Measurements from ENCODE around the gene LCE1E.

LCE1E gene

DNA sequence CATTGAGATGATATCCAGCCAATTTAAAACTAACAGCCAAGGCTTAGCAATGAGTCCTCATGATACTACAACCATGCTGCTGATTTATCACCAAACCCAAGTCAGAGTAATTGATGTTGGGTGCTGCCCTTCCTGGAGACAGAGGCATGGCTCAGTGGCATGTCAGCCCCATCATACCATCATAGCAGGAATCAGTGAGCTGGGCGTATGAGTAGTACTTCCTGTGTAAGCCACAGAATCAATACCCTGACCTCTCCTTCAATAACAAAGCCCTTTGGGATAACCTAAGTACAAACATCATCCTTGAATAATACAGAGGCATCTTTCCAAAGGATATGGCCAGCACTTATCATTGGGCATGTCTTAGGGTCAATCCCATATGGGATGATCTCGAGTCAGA is 3.0 kb upstream of the LCE1E start:
- no peak for DNase-seq (ENCODE audit: low read depth)

DNA sequence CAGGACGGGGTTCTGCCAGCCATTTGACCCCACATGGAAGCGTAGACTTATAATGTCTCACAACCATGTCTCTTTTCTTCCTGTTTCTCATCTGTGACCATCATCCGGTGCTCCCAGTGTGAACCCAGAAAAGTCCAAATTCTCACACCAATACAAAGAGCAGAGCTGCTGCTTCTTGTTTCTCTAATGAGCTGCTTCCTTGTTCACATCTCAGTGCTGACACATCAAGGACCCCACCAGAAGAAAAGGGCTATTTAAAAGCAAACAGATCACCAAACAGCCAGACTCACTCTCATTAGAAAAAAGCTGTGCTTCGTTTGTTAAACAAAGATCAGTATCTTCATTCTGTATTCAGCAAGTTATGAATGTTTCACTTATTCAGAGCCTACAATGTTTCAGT is 9.6 kb downstream of the LCE1E start:
- DNase-seq (ENCODE audit: low read depth), result no peak

DNA sequence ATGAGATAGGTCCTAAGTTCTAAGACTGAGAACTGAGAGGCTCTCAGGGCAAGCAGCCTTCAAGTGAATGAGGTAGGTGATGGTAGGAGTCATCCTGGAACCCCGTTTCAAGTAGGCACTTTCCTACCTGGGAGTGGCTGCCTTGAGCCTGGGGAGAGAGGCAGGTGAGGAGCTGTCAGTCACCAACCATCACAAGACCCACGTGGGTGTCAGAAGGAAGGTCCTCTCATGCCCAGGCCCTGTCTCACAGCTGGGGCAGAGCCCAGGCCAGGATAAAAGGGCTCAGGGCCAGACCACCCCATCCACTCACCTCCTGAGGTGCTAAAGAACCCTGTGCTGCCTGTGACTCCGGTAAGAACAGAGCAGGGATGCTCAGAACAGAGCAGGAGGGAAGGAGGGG is 10.4 kb downstream of the LCE1E start, which contains the start of gene LCE1D:
LCE1D (plus strand) TSS at position 301 of the 400 bp plus-strand sequence. CDS start 1,074 bp downstream, outside the sequence.
- DNase-seq (ENCODE audit: low read depth), result no peak

DNA sequence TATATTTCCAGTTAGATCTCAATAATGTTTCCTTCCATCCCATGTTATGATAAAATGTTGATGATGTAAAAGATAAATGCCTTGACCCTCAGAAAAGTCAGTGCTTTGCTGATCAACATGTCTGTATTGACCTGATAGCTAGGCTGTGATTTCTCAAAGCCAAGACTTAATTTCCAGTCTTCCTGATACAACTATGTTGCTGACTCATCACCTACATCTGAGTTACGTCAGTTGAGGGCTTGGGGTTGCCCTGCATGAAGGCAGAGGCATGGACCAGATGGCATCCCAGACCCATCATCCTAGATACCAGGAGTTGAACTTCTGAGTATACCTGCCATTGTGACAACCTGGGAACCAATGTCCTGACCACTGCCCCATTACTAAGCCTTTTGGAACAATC is 15.3 kb downstream of the LCE1E start:
- no peak for DNase-seq (ENCODE audit: low read depth)

DNA sequence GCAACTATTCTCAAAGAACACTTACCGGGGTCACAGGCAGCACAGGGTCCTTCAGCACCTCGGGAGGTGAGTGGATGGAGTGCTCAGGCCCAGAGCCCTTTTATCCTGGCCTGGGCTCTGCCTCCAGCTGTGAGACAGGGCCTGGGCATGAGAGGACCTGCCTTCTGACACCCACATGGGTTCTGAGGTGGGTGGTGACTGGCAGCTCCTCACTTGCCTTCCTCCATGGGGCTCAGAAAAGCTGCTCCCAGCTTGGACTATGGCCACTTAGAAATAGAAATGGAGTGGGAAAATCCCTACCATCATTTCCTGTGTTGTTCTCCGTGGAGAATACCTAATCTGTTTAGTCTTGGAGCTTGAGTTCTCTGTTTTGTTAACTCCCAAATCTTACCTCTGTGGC is 20.5 kb downstream of the LCE1E start, which contains the start of gene LCE1C:
LCE1C (minus strand) TSS at position 76 of the 400 bp plus-strand sequence. CDS start 1,173 bp downstream, outside the sequence.
- no peak for DNase-seq (ENCODE audit: low read depth)

DNA sequence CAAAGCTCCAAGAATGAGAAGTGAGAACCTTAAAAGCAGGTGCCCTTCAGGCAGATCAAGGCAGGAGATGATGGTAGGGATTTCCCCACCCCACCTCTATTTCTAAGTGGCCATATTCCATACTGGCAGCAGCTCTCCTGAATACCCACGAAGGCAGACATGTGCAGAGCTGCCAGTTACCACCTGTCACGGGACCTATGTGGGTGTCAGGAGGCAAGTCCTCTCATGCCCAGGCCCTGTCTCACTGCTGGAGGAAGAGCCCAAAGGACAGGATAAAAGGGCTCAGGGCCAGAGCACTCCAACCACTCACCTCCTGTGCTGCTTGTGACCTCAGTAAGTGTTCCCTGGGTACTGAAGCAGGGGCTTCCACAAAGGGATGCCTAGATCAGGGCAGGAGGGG is 25.0 kb downstream of the LCE1E start:
- no peak for DNase-seq (ENCODE audit: low read depth)

DNA sequence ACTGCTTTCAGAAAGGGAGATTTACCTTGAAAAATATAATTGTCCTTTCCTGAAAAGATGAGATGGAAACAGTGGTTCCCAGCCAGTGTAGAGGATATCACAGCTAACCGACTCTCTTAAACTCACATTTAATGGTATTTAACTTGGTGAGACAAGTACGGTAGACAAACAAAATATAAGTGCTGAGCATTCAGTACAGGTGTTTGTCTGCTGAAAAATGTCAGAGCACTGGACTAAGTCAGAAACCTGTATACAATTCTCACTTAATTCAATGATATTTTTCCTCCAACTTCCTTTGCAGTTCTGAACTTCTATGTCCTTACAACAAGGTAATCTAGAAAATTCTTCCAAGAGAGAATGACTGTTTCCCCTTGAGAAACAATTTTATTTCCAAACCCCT is 25.6 kb downstream of the LCE1E start, which contains the start of gene LCE1B:
LCE1B (plus strand) TSS at position 301 of the 400 bp plus-strand sequence. CDS start 476 bp downstream, outside the sequence.
- no peak for DNase-seq (ENCODE audit: low read depth)

DNA sequence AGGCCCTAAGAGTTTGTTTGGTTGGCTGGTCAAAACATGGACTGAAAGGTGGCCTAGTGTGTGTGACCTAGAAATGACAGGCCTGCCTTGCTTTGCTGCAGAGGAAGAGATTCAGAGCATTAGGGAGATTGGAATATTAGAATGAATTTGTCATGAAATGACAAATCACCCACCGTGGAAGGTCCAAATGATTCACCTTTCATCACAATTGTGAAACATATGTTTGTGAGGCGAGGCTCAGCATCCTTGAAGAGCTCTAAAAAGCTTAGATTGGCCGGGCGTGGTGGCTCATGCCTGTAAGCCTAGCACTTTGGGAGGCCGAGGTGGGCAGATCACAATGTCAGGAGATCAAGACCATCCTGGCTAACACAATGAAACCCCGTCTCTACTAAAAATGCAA is 31.3 kb downstream of the LCE1E start:
- DNase-seq (ENCODE audit: low read depth), result no peak

DNA sequence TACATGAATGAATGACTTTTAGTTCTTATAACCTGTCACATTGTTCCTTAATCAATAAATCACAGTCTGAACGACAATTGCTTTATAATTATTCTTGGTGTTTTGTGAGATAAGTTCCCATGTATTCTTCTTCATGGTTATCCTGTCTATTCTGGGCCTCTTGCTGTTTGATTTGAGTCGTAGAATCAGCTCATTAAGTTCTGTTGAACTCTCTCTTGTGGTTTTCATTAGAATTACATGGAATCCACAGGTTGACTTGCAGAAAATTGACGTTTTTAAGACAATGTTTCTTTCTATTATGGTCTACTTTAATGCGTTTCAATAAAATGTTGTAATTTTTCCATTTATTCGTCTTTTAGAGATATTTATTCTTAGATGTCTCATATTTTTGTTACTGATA is 37.2 kb downstream of the LCE1E start:
- DNase-seq (ENCODE audit: low read depth), result no peak

DNA sequence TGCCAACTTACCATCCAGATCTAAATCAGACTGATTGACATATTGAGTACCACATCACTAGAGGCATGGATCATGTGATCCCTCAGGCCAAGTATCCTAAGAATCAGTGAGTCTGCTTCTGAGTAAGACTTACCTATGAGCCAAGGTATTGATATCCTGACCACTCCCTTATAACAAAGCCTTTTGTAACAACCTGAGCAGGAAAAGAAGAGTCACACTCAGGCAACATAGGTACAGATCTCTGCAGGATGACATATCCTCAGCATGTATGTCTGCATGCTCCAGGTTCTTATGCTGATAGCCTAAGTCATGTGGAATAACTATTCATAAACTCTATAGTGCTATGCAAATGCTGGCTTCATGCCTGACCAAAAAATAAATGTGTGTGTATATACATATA is 38.9 kb downstream of the LCE1E start:
- no peak for DNase-seq (ENCODE audit: low read depth)

DNA sequence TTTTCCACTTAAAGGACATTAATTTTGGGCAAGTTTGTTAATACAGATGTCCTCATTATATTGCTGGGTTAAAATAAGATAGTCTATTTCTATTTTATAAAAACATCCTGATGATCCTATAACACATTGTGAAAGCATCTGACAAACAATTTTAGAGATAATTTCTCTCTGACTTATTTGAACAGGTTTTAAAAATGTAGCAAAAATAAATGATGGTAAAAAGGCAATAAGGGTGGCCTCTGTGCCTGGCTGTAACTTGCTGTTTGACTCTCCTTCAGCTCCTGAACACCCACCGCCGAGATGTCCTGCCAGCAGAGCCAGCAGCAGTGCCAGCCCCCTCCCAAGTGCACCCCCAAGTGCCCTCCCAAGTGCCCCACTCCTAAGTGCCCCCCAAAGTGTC is 41.1 kb downstream of the LCE1E start, which contains the start of gene LCE1A:
LCE1A (plus strand) TSS at position 301 of the 400 bp plus-strand sequence; CDS start at position 301, 0 bp downstream.
- no peak for DNase-seq (ENCODE audit: low read depth)

DNA sequence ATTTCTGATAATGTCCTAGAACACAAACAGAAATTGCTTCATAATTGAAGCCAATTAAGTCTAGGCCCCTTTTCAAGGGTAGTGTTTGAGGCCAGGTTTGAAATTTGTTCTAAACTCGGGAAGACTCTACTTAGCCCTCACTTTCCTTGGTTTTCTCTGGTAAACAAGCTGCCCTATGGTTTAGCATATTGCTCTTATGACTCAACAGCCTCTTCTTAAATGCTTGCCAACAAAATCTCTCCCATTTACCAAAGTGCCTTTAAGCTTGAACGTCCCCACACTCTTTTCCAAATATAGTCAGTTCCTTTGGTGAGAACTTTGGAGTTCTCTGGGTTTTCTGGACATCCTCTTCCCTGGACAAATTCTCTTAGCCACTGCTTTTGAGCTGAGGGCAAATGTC is 50.8 kb downstream of the LCE1E start:
- no peak for DNase-seq (ENCODE audit: low read depth)

Measured in T-helper 22 cell (primary cell).